Stimulated activated CD8-positive, alpha-beta memory T cell treated with anti-CD3 and anti-CD28 coated beads, Interleukin-4, amount 100 ng/mL, for 4 hours (primary cell): ENCODE data around the gene SLC26A11.
A peak's percentile ranks its signal among the peaks of the same experiment; 100 is the strongest.

Source experiments
- DNase-seq, 2 donors: peaks; one replicate each; pipeline ENCODE4 v3.0.0-alpha.2; 2020; ENCODE audit warnings: low read depth in 2 of 2, low spot score in 1 of 2

The SLC26A11 gene

GRCh38 chr17:80217703-80218362, 2.4 kb upstream of the SLC26A11 start:
- no peak for DNase-seq

- no peak for DNase-seq
Measured at GRCh38 chr17:80218391-80218790, 1.8 kb upstream of the SLC26A11 start.

DNA sequence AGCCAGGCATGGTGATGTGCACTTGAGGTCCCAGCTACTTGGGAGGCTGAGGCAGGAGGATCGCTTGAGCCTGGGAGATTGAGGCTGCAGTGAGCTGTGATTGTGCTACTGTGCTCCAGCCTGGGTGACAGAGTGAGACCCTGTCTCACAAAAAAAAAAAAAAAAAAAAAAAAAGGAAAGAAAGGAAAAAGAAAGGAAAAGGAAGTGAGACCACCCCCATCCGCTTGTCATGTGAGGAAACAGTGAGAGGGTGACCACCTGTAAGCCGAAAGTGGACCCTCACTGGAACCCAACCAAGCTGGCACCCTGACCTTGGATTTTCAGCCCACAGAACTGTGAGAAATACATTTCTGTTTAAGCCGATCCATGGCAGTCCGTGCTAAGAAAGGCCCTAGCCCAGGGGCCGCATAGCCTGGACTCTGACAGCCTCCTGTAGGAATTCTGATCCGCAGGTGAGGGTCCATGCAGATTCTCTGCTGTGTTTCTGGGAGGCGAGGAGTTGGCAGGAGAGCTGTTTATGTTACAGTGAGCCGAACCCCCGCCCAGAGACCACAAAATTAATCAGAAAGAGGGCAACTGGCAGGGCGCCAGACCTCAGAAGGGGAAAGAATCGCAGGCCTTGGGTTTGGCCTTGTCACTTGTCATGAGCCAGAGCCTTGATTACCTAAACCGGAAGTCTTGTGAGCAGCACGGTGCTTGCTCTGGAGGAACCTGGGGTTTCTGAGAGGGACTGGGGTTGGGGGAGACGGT, 1.0 kb upstream of the SLC26A11 start:
- DNase-seq, result peak; percentile 90 to 92

- DNase-seq, result no peak
Measured at GRCh38 chr17:80219763-80220053, 519 bp upstream of the SLC26A11 start.

DNA sequence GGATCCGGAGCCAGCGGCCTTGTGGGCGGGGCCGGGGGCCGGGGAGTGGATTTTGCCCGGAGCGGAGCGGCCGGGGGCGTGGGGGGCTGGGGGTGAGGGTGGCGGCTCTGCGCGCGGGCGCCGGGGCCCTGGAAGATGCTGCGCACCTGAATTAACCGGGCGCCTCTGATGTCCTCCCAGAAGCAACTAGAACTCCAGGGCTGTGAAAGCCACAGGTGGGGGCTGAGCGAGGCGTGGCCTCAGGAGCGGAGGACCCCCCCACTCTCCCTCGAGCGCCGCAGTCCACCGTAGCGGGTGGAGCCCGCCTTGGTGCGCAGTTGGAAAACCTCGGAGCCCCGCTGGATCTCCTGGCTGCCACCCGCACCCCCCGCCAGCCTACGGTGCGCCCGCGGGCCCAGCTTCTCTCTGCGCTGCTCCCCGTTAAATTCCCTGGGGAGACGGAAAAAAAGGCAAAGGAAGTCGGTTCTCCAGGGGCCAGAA, 549 bp downstream of the SLC26A11 start:
- DNase-seq, result no peak

DNA sequence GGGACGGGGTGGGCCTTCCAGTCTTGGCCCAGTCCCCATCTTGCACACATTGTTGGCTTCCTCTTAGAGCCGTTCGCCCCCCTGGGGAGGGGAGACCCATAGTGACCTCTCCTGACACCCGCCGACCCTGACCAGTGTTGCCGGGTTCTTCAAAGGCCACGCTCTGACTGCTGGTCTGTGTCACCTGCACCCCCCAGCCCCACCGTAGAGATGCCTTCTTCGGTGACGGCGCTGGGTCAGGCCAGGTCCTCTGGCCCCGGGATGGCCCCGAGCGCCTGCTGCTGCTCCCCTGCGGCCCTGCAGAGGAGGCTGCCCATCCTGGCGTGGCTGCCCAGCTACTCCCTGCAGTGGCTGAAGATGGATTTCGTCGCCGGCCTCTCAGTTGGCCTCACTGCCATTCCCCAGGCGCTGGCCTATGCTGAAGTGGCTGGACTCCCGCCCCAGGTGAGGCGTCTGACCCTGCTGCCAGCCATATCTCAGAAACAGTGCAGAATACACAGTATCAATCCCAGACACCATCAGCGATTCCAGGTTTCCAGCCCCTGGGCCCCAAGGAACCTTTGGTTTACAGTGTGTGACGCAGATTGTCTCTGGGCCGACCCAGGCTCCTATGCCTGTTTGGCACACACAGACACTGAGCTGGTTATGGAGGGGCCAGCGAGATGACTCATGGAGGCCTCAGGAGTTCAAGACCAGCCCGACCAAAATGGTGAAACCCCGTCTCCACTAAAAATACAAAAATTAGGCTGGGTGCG, 1.3 kb downstream of the SLC26A11 start:
- DNase-seq, result no peak

DNA sequence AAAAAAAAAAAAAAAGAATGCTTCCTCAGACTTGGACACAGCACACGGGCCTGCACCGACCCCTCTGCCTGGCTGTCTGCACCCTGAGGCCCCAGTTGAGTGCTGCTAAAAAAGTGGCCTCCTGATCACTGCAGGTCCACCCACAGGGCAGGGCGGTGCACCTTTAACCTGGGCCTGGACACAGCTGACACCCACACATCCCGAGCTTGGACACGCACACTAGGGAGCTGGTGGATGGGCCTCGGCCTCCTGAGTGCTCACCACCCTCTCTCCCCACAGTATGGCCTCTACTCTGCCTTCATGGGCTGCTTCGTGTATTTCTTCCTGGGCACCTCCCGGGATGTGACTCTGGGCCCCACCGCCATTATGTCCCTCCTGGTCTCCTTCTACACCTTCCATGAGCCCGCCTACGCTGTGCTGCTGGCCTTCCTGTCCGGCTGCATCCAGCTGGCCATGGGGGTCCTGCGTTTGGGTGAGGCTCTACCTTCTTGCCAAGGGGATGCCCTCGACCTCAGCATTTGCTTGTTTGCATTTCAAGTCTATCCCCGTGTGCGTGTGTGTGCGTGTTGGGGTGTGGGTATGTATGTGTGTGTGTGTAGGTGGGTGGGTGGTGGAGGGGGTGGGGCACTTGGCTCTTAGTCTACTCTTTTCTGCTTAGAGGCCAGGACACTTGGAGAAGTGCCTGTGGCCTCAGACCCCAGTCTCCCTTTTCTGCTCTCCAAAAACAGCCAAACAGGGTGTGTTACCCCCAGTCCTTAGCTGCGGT, 2.3 kb downstream of the SLC26A11 start:
- no peak for DNase-seq

- DNase-seq, result no peak
Measured at GRCh38 chr17:80223142-80223815, 3.1 kb downstream of the SLC26A11 start.

GRCh38 chr17:80223838-80224497, 3.7 kb downstream of the SLC26A11 start:
- DNase-seq, result no peak

- no peak for DNase-seq
Measured at GRCh38 chr17:80224683-80225082, 4.5 kb downstream of the SLC26A11 start.

GRCh38 chr17:80225230-80225629, 5.0 kb downstream of the SLC26A11 start:
- no peak for DNase-seq

GRCh38 chr17:80227156-80227555, 6.9 kb downstream of the SLC26A11 start:
- no peak for DNase-seq

DNA sequence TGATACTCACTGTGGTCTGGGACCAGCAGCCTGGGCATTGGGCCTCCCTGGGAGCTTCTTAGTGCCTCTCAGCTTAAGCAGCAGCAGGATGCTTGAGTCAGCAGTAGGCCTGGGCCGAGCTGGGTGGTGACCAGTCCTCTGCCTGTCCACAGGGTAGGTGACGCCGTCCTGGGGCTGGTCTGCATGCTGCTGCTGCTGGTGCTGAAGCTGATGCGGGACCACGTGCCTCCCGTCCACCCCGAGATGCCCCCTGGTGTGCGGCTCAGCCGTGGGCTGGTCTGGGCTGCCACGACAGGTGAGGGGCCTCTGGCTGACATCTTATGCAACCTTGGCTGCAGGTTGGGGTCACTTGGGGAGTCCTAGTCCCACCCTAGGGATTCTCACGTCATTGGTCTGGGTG, 7.4 kb downstream of the SLC26A11 start:
- no peak for DNase-seq

GRCh38 chr17:80228477-80228876, 8.2 kb downstream of the SLC26A11 start:
- DNase-seq, result no peak

- no peak for DNase-seq
Measured at GRCh38 chr17:80229011-80229410, 8.8 kb downstream of the SLC26A11 start.

DNA sequence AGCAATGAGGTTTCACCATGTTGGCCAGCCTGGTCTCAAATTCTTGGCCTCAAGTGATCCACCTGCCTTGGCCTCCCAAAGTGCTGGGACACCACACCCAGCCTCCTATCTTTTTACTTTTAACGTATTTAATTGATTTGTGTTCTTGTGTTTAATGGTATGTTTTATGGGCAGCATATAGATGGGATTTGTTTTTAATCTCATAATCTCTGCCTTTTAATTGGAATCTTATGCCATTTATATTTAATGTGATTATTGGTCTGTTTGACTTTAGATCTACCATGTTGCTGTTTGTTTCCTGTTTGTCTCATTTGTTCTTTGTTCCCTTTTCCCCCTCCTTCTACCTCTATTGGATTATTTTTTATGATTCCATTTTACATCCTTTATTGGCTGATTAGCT, 12.2 kb downstream of the SLC26A11 start:
- DNase-seq, result no peak

GRCh38 chr17:80233202-80233601, 13.0 kb downstream of the SLC26A11 start:
- no peak for DNase-seq

DNA sequence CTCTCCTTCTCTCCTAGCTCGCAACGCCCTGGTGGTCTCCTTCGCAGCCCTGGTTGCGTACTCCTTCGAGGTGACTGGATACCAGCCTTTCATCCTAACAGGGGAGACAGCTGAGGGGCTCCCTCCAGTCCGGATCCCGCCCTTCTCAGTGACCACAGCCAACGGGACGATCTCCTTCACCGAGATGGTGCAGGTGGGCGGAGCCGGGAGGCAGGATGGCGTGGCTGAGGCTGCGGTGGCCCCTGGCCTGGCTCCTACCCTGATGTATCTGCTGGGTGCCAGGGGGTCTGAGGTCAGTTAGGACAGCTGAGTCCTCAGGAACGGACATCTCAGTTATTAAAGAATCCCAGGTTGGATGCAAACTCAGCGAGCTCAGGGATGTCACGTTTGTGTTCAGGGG, 16.7 kb downstream of the SLC26A11 start:
- DNase-seq, result no peak

DNA sequence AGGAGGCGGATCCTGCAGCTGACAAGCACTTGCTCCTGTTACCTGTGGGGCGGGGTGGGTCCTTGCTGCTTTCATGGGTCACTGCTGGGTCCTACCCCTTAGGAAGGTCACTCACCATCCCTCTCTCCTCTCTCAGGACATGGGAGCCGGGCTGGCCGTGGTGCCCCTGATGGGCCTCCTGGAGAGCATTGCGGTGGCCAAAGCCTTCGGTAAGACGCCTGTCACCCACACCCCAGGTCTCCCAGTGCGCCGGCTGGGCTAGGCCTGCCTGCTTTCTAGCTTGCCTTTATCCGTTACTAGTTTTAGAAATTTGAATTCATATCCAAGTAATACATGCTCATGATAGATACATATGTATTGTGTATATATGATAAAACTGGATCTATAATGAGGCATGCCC, 17.2 kb downstream of the SLC26A11 start:
- DNase-seq, result no peak

GRCh38 chr17:80242505-80242904, 22.3 kb downstream of the SLC26A11 start:
- DNase-seq, result no peak
